Posterior vena cava (tissue), 2 donors: ENCODE measurements around the gene CEP57. TPM values are rescaled to one million over a fixed set of nuclear protein-coding genes. Genes with fewer than 3 reads are reported as not detected.
"Not testable (repeated sequence)": the region's sequence is repeated elsewhere in the genome, so short reads cannot be mapped to it uniquely, and the experiment has no call there.

Source experiments
- DNase-seq: peaks from one replicate; pipeline ENCODE4 v3.0.0-alpha.2; 2020; ENCODE audit warnings: low spot score
- intact Hi-C, 2 donors: fragments of 100-400 bp; cut with DNase I; formaldehyde crosslinking; loops; one replicate each; pipeline versions ENCODE4 v1.14.1 to v1.14.2; 2022 to 2023
- total RNA-seq, 2 donors: library from RNA; stranded (reverse); fragmentation: NEBNext Ultra II Directional; extraction: Animal tissue kit (Norgen Biotek cat#: 25700); gene quantifications; one replicate each; pipeline ENCODE4 v1.2.1, GENCODE V29; 2021
- donor health status: DM: yes; HTN: yes; CAD: no.
- donor health status: DM: yes; HTN: yes; CAD: no.

CEP57 gene
- total RNA-seq, 2 donors from 2014 or later = 22.0 to 26.7 TPM

GRCh38 chr11:95835768-95836488 is 45.6 kb downstream of the CEP57 start:
- DNase-seq = peak; percentile 58
- intact Hi-C loops = loop anchor here in 1 of 2 donors (10.0 kb wide), 1 partner anchor 559 kb away; the partner anchor contains the start of gene JRKL

- DNase-seq = no peak
- intact Hi-C loops = loop anchor here in 1 of 2 donors (10.0 kb wide), 1 partner anchor 180 kb away; no protein-coding TSS in a partner anchor
Observed at GRCh38 chr11:95845167-95845566, 54.9 kb downstream of the CEP57 start.

- DNase-seq = no peak
Observed at GRCh38 chr11:95849087-95849825, 59.0 kb downstream of the CEP57 start.

GRCh38 chr11:95850137-95850536 is 59.8 kb downstream of the CEP57 start:
- no peak for DNase-seq
- intact Hi-C loops = no loop called here

More at GRCh38 chr11:95849087-95849825, 59.0 kb downstream of the CEP57 start:
- intact Hi-C loops = loop anchor here in 1 of 2 donors (10.0 kb wide), 1 partner anchor 176 kb away; no protein-coding TSS in a partner anchor

- intact Hi-C loops = no loop called here
- DNase-seq = no peak
Observed at GRCh38 chr11:95853138-95853537, 62.8 kb downstream of the CEP57 start.

- intact Hi-C loops = no loop called here
- DNase-seq = no peak
Observed at GRCh38 chr11:95853862-95854261, 63.6 kb downstream of the CEP57 start.

- DNase-seq, intact Hi-C loops: not testable (repeated sequence)
Observed at GRCh38 chr11:95854362-95854761, 64.1 kb downstream of the CEP57 start.

- intact Hi-C loops, DNase-seq: not testable (repeated sequence)
Observed at GRCh38 chr11:95860024-95860423, 69.7 kb downstream of the CEP57 start.

GRCh38 chr11:95863486-95864140 is 73.3 kb downstream of the CEP57 start:
- intact Hi-C loops = loop anchor here in 1 of 2 donors (2.0 kb wide), 1 partner anchor 39 kb away; no protein-coding TSS in a partner anchor

GRCh38 chr11:95867105-95867504 is 76.8 kb downstream of the CEP57 start:
- intact Hi-C loops = no loop called here
- DNase-seq = no peak

More at GRCh38 chr11:95863486-95864140, 73.3 kb downstream of the CEP57 start:
- DNase-seq = no peak

GRCh38 chr11:95870877-95871276 is 80.6 kb downstream of the CEP57 start:
- DNase-seq, intact Hi-C loops: not testable (repeated sequence)

- intact Hi-C loops = no loop called here
- no peak for DNase-seq
Observed at GRCh38 chr11:95877291-95877690, 87.0 kb downstream of the CEP57 start.

Other genes starting within 250 kb of the CEP57 start
- 10 to 100 TPM; 17.3 to 24.3 TPM for gene FAM76B, start 716 bp upstream of the CEP57 start, total RNA-seq
- gene MTMR2, start 133.6 kb downstream of the CEP57 start, total RNA-seq = 10 to 100 TPM; 38.0 to 59.8 TPM